ENCODE results near the gene EIF2AK2.

DNA sequence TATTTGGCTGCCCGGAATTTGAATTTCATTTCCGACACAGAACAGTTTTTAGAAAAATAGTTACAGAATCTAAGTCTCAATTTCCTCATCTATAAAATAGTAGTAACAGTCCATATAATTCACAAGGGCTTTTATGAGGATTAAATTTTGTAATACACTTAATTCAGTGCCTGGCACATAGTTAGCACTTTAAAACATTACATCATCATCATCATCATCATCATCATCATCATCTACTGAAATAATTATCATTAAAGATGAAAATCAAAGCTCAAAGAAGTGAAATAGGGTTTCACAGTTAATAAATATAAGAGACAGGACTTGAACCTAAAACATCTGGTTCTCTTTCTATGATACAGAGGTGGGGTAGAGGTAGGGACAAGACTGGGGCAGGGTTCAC, 85.8 kb downstream of the EIF2AK2 start:
- TF ChIP-seq CTCF (IDR thresholded peaks at IDR 0.05; ENCODE audit: low read depth, low read length) (no peak), EZH2phosphoT487 (IDR thresholded peaks at IDR 0.05; ENCODE audit: low read depth) (no peak)

Data from OCI-LY3 (cell line).